GM21619 (cell line): ENCODE measurements around the gene SNIP1.
"Not testable (repeated sequence)": the region's sequence is repeated elsewhere in the genome, so short reads cannot be mapped to it uniquely, and the experiment has no call there.

Source experiments
- ATAC-seq: cut with Tn5 transposase; IDR thresholded peaks from one replicate; pipeline ENCODE4 v1.9.1; 2021; ENCODE audit not compliant: unreplicated experiment

The SNIP1 gene

DNA sequence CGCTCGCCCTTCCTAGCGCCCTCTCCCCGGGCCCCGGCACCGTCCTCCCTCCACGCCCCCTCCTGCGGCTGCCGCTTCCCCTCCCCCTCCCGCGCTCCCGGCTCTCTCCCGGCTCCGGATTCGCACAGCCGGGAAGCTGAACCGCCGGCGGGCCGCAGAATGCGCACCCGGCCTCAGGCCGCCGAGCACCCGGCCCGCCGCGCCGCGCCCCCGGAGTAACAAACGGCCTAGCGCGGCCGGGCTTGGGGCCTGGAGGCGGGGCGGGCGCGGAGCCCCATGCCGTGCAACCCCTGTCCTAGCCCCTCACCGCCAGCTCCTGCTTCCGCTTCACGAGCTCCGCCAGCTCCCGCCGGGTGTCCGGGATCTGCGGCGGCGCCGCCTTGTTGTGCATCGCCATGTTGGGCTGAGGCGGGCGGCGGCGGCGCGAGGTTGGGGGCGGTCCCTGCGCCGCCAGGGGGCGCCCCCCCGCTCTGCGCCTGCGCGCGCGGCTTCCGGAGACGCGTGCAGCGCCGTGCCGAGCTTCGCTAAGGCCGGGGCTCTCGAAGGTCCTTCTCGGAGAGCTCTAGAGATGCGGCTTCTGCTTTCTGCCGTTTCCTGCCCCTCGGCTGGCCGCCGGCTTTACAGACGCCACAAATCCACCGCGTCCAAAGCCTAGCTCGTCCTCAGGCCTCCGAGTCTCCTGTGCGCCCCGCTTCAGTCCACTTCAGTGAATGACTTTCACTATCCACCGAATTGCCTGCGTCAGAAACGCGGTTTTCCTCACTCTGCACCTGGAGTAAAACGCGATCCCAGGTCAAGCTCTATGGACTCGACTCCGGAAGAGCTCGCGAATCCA lies 39.5 kb downstream of the SNIP1 start, which contains the start of gene MEAF6:
Gene MEAF6 (minus strand): TSS at position 417 of the 835 bp plus-strand sequence. CDS start 20 bp downstream, at position 397.
- ATAC-seq = peak; percentile 86

DNA sequence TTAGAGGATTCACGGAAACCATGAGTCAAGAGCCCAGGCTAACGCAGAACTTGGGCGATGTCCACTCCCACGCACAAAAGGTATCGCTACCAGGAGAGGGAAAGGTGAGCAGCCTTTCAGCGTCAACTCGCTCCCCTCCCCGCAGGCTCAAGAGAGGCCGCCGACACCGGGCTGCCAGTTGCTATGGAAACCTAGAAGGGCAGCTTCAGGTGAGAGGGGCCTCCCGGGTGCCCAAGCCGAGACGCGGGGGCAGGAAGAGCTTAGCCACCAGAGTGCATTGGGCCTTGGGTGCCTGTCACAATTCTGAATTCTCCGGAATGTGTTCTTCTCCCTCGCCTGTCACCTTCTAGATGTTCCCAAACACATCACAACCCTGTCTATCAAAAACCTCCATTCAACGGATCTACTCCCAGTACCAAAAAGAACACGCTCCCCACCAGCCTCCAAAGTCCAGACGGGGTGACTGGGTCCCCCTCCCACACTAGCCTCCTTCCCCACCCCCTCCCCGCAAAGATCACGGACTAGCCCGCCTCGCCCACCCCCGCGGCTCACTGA lies 40.2 kb downstream of the SNIP1 start:
- no peak for ATAC-seq

DNA sequence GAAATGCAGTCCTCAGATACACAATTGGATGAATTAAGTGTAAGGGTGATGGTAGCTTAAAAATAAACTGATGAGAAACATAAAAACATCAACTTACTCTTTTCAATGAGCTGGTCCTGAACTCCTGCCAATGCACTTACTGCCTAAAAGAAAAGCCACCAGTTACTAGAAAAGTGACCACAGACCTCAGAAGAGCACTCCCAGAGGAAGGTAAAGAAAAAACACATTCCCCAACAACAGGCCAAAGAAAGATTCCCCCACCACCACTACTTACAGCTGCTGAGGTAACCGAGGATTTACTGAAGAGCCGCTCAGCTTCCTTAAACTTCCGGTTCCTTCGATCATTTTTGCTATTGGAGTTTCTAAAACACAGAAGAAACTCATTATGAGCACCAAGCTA lies 44.9 kb downstream of the SNIP1 start:
- no peak for ATAC-seq

DNA sequence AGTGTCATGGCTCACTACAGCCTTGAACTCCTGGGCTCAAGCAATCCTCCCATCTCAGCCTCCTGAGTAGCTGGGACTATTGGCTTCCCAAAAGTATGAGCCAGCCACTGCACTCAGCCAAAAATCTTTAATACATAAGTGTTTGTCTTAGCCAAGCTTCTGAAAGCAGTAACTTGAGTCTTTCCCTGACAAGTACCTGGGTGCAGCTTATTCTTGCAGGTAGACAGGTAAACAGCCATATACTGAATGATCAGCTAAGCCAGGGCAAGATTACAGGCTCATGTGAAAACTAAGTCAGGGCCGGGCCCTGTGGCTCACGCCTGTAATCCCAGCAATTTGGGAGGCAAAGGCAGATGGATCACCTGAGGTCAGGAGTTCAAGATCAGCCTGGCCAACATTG lies 47.4 kb downstream of the SNIP1 start:
- ATAC-seq = no peak

DNA sequence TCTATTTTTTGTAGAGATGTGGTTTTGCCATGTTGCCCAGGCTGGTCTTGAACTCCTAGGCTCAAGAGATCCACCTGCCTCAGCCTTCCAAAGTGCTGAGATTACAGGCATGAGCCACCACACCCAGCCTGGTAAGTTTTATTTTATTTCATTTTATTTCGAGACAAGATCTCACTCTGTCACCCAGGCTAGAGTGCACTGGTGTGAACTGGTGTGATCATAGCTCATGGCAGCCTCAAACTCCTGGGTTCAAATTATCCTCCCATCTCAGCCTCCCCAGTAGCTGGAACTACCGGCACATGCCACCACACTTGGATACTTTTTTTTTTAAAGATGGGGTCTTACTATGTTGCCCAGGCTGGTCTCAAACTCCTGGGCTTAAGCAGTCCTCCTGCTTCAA lies 51.3 kb downstream of the SNIP1 start:
- not testable (repeated sequence) for ATAC-seq

DNA sequence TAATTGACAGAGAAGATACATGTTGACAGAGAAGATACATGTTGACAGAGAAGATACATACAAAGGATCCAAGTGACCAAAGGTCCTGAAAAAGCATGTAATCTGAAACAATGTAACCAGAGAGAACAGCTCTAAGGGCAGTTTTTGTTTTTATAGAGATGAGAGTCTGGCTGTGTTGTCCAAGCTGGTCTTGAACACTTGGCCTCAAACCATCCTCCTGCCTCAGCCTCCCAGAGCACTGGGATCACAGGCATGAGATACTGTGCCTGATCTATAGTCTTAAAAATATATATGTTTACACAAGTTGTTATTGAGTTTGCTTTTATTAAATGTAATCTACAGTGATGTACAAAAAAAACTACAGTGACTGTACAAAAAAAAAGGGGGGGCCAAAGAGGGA lies 52.0 kb downstream of the SNIP1 start:
- no peak for ATAC-seq

DNA sequence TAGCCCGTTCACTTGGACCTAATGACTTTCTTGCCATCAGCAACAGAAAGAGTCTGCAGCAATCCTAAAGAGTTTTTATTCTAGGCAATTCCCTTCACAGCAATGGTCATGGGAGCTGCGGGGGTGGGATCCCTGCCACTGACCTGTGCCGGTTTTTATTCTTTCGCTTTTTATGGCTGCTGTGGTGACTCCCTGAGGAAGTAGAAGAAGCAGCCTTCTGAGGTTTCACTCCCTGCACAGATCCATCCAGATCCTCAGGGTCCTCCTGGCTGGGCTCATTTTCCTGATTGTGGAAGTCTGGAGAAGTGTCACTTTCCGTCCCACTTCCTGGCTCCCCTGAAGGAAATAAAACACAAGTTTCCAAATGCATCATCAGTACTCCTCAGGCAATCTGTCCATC lies 52.4 kb downstream of the SNIP1 start:
- ATAC-seq = no peak

DNA sequence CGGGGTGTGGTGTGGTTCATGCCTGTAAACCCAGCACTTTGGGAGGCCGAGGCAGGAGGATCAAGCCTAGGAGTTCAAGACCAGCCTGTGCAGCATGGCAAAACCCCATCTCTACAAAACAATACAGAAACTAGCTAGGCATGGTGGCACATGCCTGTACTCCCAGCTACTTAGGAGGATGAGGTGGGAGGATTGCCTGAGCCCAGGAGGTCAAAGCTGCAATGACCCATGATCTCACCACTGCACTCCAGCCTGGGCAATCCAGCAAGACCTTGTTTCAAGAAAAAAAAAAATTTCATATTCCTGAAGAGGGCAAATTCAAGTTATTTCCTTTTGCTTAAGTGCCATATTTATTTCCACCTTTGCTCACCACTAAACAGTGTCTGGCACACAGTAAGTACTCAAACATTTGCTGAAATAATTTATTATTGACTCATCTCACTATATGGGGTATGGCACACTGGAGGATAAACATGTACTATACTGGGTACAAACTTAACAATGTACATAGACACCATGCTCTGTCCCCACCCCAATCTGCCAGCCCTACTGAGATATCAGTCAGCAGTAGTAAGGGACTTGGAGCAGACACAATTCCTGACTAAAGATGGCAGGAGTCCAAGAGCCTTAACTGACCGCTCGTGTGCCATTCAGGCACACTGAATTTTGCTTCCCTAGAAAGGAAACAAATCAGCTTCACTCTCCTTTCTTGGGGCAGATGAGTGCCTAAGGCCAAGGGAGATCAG lies 55.0 kb downstream of the SNIP1 start:
- no peak for ATAC-seq

DNA sequence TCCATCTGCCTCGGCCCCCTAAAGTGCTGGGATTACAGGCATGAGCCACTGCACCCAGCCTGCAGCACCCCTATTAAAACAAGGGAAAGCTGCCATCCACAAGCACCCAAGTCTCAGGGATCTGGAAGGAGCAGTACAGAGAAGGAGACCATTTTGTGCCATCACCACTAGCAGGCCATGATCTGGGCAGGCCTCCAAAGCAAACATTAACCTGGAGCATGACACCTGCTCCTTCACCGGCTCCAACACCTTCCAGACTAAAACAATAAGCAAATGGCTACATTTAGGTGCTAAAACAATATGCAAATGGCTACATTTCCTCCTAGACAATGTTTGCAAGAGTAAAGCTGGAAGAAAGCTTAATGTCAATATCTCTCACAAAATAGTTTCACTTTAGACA lies 56.3 kb downstream of the SNIP1 start:
- ATAC-seq = no peak

DNA sequence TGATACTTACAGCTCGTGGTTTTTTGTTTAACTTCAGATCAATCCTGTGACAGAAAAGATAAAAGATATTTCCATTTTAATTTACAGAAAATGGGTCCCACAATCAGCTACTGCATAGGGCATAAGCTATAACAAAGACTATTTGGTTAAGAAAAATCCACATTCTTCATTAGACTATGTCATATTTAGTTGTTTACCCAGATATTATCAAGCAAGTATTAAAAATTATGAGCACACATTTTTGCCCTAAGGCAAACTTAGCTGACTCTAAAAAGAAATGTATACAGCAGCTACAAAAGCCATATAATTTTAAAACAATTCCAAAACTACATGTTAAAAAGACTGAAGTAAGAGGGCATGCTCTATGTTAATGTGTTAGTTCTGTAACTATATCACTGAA lies 58.2 kb downstream of the SNIP1 start:
- no peak for ATAC-seq

DNA sequence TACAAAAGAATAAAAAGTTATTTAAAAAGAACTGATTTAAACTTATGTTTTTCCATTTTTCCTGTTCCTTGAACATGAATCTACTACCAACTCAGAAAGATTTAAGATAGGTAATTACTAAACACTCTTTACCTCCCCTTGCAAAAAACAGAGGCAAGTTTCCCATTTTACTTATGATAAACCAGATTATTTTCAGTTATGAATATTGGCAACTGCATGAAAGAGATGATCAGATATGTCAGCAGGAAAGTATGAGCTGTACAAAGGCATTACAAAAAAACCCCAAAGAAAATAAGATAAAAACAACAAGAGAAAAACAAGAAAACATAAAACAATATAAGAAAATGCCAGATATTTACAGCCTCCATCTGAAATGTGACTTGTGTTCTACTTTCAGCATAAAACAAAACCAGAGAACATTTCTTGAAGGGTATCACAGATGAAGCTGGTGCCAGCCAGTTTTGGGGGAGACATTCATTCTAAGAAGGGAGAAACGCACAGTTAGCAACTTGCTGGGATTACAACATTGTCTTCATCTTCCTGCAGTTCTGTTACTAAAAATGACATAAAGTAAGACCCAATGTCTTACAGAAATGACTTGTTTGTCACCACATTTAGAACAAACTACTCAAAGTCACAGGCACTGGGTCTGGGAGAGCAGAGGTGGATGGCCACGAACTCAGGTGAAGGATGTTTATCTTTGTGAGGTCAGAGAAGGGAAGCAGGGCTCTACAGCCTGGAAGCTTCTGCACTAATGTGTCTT lies 60.6 kb downstream of the SNIP1 start:
- no peak for ATAC-seq

DNA sequence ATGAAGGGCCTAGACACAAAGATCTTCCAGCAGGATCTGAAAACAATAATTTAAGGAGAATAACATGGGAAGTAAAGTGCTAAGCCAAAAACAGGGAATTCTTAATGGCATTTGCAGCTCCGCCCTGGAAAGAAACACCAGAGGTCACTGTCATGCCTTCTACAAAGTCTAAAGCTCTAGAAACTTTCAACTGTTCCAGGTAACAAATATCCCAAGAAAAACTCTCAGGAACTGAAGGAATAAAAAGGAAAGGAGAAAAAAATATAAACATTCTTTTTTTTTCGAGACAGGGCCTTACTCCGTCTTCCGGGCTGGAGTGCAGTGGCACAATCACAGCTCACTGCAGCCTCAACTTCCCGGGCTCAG lies 66.5 kb downstream of the SNIP1 start:
- no peak for ATAC-seq

DNA sequence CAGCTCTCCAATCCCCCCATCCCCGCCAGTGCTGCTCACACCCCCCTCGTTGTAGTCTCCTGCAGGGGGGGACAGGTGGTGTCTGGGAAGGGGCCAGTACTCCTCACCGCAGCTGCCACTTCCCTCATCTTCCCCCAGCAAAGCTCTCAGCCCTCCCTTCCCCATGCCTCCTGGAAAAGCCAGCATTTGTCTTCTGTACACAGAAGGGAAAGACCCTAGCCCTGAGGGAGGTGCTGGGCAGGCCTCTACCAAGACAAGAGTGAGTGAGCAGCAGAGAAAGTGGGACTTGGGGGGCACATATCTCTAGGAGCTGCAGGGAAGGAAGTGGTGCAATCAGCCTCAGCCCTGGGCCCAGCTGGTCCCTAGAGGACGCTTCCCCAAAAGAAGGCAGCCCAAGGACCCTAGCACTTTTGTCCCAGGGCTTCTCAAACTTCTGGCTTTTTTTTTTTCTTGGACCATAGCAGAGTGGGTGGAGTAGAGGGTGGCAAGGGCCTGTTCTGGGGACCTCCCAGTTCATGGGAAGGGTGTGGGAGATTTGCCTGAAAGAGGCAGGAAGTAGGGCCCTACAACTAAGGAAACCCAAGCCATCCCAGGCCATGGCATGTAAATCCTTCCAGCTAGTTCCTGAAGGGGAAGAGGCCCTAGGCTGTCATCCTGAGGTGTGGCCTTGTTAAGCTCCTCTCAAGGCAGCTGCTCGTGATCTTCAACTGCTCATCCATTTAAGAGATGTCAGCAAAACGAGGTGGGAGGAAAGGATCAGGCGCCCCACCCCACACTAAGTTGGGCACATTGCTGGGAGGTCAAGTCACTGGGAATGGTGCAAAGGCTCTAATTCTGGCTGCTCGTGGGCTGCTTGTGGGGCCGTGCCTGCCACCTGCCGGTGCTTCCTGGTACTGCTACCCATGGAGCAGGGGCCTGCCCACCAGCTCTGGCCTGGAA lies 67.1 kb downstream of the SNIP1 start:
- no peak for ATAC-seq

DNA sequence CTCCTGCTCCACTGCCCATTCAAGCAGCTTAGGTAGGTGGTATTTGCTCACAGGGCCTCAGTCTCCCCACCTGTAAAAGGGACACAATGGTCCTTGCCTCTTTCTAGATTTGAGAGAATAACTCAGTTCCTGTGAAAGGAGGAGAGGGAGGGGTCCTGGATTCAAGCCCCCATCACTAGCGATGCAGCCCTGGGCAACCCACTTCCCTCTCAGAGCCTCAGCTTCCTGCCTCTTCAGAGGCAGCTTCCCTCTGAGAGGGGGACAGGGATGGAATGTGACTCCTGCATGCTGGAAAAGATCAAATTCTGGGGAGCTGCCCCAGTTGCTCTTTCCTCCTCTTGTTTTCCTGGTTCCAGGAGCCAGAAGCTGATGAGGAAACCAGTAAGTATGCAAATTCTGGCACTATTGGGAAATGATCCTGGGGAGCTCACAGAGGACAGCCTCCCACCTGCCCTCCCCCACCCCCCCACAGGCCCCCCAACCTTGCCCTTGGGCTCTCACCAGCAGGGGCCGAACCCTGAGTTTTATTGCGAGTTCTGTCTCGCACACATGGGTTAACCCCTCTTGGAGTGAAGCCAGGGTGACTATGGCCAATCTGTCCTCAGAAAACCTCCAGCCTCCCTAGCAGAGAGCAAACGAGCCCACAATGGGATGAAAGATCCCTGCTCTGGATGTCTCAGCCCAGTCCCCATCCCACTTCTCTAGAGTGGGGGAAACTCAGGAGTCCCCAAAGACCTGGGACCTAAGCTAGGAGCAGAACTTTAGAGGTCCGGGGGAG lies 68.0 kb downstream of the SNIP1 start:
- no peak for ATAC-seq
